Left ventricle myocardium inferior (tissue), 1 donor: ENCODE results near the gene CBLL2. TPM values are rescaled to one million over a fixed set of nuclear protein-coding genes. Genes with fewer than 3 reads are reported as not detected.

Experiments used
- DNase-seq: peaks from one replicate; pipeline ENCODE4 v3.0.0-alpha.2; 2020
- H3K27ac ChIP-seq: fragments of 200-600 bp; replicated peaks from 2 replicates; pipeline ENCODE4 v1.8.0; 2021
- H3K27me3 ChIP-seq: fragments of 200-600 bp; 2 replicates; pipeline ENCODE4 v1.8.0; 2021; ENCODE audit warnings: low read depth
- H3K36me3 ChIP-seq: fragments of 200-600 bp; 2 replicates; pipeline ENCODE4 v1.8.0; 2021
- H3K4me1 ChIP-seq: fragments of 200-600 bp; 2 replicates; pipeline ENCODE4 v1.8.0; 2021
- H3K4me3 ChIP-seq: fragments of 200-600 bp; 2 replicates; pipeline ENCODE4 v1.8.0; 2021; ENCODE audit warnings: mild to moderate bottlenecking, moderate library complexity
- H3K9me3 ChIP-seq: fragments of 200-600 bp; replicated peaks from 2 replicates; pipeline ENCODE4 v1.8.0; 2021
- intact Hi-C: fragments of 100-400 bp; cut with micrococcal nuclease; formaldehyde crosslinking; loops from one replicate; pipeline ENCODE4 v1.11.0; 2022
- total RNA-seq: library from RNA; stranded (reverse); fragmentation: NEBNext Ultra II Directional; extraction: Animal tissue kit (Norgen Biotek cat#: 25700); gene quantifications from one replicate; pipeline ENCODE4 v1.2.1, GENCODE V29; 2021
- TF ChIP-seq, protein P1 (sequence below): fragments of 200-600 bp; IDR thresholded peaks from 2 replicates; pipeline ENCODE4 v1.8.0; 2021; ENCODE audit warnings: antibody characterized with exemption, mild to moderate bottlenecking, borderline replicate concordance
- donor health status: DM: no; HTN: yes; CAD: no; lungs with severe emphysema.

Gene CBLL2
- total RNA-seq, 1 donor from 2014 or later = not detected

DNA sequence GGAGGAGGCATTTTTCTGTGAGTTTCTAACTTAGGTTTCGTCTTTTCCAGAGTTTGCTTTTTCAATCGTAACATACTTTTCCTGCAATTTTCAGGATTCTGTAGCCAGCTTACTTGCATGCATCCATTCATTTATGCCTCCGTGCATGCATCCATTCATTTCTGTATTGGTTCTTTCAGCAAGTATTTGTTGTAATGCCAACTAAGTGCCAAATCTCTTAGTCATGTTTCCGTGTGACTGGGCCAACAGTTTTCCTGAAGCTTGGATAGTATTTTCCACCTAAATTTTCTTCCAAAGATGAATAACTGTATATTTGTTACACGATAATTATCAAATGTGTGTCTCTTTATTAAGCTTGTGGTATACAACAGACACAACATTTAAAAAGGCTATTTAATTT, 41.5 kb downstream of the CBLL2 start:
- TF ChIP-seq, protein P1, sequence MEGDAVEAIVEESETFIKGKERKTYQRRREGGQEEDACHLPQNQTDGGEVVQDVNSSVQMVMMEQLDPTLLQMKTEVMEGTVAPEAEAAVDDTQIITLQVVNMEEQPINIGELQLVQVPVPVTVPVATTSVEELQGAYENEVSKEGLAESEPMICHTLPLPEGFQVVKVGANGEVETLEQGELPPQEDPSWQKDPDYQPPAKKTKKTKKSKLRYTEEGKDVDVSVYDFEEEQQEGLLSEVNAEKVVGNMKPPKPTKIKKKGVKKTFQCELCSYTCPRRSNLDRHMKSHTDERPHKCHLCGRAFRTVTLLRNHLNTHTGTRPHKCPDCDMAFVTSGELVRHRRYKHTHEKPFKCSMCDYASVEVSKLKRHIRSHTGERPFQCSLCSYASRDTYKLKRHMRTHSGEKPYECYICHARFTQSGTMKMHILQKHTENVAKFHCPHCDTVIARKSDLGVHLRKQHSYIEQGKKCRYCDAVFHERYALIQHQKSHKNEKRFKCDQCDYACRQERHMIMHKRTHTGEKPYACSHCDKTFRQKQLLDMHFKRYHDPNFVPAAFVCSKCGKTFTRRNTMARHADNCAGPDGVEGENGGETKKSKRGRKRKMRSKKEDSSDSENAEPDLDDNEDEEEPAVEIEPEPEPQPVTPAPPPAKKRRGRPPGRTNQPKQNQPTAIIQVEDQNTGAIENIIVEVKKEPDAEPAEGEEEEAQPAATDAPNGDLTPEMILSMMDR = no peak

GRCh38 chrX:22314692-22315091, 42.0 kb downstream of the CBLL2 start:
- TF ChIP-seq, protein P1 = no peak
- Histone ChIP-seq H3K4me3 (no peak overlapping the region), H3K4me1 (no peaks in the 10 kb centered on the region), H3K9me3 (no peaks in the 10 kb centered on the region), H3K27me3 (no peaks in the 10 kb centered on the region), H3K36me3 (no peaks in the 10 kb centered on the region), H3K27ac (no peak overlapping the region)
- DNase-seq = no peak
- intact Hi-C loops = no loop called here

More for the DNA sequence above, 41.5 kb downstream of the CBLL2 start:
- intact Hi-C loops = no loop called here
- Histone ChIP-seq H3K36me3 (no peaks in the 10 kb centered on the region), H3K4me1 (no peaks in the 10 kb centered on the region), H3K9me3 (no peaks in the 10 kb centered on the region), H3K27ac (no peak overlapping the region), H3K4me3 (no peak overlapping the region), H3K27me3 (no peaks in the 10 kb centered on the region)
- DNase-seq = no peak

DNA sequence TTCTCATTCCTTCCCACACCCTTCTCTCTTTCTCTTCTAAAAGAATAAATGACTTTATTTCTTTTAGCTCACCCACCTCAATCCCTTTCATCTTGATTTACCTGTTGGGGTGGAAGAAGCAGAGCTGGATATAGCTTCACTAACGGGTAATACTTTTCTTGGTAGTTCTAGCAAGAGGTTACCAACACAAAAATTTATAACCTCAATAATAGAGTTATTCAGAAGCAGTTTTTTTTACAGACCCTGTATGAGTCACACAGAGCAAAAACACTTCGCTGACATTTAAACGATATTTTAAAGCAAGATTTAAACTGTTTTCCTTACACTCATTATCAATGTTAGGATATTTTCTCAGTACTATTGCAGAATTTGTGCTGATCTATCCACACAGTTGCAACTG, 42.4 kb downstream of the CBLL2 start:
- TF ChIP-seq, protein P1 = no peak
- no peaks in the 10 kb centered on the region for H3K9me3 ChIP-seq
- no peak for DNase-seq
- no peak overlapping the region for H3K27ac ChIP-seq
- H3K36me3 ChIP-seq = no peaks in the 10 kb centered on the region
- H3K4me3 ChIP-seq = no peak overlapping the region
- H3K27me3 ChIP-seq = no peaks in the 10 kb centered on the region
- H3K4me1 ChIP-seq = no peaks in the 10 kb centered on the region
- intact Hi-C loops = no loop called here

GRCh38 chrX:22320236-22320873, 47.6 kb downstream of the CBLL2 start:
- H3K27ac ChIP-seq = no peak overlapping the region
- H3K4me1 ChIP-seq = no peaks in the 10 kb centered on the region
- TF ChIP-seq, protein P1 = no peak
- no peak overlapping the region for H3K4me3 ChIP-seq
- H3K9me3 ChIP-seq = no peaks in the 10 kb centered on the region
- intact Hi-C loops = no loop called here
- H3K27me3 ChIP-seq = no peaks in the 10 kb centered on the region
- no peaks in the 10 kb centered on the region for H3K36me3 ChIP-seq
- DNase-seq = no peak

DNA sequence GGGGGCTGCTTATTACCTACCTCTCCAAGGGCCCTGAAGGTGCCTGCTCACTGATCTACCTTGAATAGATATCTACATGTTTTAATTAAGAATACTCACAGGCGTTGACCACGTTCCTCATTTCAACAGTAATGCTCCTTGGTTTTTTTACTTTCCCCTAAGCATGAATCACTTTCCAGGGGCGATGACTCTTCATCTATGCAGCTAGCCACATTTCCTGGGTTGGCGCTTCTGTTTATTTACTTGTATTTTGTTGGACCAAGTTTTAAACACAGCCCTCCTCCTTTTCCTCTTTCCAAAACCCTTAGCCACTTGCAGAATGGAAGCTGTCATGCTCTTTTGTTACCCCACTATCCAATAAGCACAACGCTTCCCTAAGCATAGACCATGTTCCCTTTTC, 50.8 kb downstream of the CBLL2 start:
- intact Hi-C loops = no loop called here

More for the DNA sequence above, 50.8 kb downstream of the CBLL2 start:
- TF ChIP-seq, protein P1 = no peak
- Histone ChIP-seq H3K4me1 (no peaks in the 10 kb centered on the region), H3K9me3 (no peaks in the 10 kb centered on the region), H3K27ac (no peak overlapping the region), H3K27me3 (no peaks in the 10 kb centered on the region), H3K36me3 (no peaks in the 10 kb centered on the region), H3K4me3 (no peak overlapping the region)
- DNase-seq = no peak

Other genes starting within 250 kb of the CBLL2 start
- 0.03 TPM for gene PHEX, start 240.6 kb upstream of the CBLL2 start, total RNA-seq